UCSD-AML1 (cell line): ENCODE measurements around the gene SASH1.

Experiments
- DNase-seq: peaks from one replicate; lab custom pipeline; 2025; ENCODE audit not compliant: unreplicated experiment; lab: John Stamatoyannopoulos, UW

The SASH1 gene

DNA sequence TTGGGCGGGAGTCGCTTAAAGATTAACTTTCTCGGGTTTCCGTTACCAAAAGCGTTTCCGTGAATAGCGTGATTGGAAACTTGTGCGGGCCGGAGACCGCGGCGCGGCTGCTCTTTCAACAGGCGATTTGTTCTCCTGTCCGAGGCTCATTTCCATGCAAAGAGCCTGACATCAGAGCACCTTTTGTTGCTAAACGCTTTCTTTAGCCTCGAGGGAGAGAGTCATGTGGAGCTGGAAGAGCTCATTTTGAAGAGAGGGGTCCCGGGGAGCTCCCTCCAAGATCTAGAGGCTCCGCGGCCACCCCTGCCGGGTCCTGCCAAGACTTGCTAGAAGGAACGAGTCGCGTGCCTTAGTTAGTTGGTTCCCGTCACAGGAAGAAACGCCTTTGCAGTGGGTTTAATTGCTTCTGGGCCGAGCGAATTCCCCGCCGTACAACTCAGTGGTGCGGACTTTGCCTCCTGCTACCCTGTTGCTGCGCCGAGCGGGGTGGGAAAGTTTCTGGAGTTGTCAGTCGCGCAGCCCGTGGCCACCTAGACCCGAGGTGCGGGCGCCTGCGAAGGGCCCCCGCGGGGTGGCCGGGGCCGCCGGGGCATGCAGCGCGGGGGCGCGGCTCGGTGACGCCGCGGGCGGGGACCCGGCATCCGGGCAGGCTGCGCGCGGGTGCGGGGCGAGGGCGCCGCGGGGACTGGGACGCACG, at the start of gene SASH1:
Gene SASH1 (plus strand): TSS at position 489 of the 697 bp plus-strand sequence. CDS start 230 bp downstream, outside the sequence.
- DNase-seq: peak; percentile 21

DNA sequence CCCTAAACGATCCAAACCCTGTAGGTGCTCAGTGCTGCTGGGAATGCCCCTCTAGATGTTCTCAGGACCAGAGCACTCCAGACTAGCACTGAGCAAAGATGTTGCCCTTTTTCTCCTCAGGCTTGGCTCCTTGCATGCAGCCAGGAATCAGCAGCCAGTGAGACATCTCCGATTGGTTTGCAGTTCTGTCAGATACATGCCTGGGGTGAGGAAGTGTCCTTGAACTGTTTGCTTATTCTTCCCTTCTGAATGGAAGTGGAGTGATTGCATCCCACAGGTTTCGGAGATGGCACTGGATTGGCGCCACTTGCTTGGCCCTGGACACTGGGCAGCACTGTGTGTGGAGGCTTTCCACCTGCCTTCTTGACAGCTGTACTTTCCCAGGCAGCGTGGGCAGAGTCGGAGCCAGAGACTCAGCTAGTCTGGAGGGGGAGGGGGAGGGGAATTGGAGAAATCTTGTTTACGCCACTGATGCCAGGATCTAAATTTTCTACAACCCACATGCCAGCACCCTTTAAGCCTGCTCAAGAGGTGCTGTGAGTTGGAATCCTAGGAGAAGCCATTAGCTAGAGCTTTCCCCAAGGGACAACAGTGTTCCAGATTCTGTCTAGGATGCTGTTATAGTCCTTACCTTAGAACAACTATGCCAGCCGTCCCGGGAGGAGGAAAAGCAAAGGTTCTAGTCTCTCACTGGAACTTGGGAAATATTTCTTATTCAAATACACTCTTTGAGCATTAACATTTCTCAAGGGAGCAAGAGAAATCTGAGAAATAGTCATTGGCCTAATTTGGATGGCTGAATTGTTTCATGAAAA, 49.2 kb upstream of the SASH1 start:
- no peak for DNase-seq

DNA sequence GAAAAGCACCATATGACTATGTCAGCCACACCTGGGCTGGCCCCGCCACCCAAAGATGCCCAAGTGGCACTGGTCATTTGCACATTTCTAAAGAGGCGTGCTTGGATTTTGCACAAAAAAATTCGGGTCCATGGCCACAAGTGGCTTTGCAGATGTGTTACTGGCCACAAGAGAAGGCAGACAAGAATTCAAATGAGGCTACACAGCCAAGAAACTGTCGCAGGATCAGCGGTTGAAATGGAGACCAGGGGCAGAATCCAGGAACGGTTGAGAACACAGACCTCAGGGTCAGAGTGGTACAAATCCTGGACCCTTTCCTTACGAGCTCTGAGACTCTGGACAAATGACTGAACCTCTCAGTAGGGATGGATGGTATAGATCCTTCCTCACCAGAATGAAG, 48.6 kb upstream of the SASH1 start:
- no peak for DNase-seq

DNA sequence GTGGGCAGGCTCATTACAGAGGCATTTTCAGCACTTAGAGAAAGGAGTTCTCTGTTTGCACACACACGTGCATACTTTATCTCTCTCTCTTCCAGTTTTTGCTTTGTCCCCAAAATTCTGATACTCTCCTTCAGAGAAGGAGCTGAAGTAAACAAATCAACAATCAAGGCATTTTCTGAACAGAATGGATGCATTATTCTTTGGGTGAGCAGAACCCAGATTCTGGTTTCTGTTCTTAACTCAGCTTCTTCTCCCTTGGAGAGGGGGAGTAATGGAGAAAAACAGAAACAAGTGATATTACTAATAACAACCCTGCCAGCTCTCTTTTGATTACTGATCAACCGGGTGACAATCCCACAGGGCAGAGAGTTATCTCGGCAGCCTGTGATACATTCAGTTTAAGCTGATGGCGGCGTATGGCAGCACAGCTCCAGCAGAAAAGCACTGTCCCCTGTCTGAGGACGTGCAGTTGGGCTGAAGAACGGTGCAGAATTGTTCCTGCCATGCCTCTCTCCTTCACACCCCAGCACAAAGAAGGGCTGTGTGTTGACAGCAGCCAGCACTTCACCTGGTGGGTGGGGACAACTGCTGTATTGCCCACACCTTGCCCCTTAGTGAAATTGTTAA, 47.3 kb upstream of the SASH1 start:
- DNase-seq: no peak

DNA sequence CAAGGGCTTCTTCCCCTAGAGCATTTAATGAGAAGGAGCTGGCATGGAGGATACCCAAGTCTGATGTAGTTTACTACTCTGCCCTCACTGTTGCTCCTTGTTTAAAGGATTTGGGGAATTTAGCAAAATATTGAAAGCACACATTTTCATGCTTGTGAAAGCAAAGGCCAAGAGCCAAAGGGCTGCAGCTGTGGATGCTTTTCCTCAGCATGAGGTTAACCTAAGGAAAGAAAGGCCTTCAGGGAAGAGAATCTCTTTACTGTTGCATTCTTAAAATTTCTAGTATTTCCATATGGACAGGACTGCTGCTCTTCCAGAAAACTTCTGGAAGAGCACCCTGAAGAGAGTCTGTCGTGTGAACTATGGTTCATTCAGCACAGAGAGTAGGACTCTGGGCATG, 45.9 kb upstream of the SASH1 start:
- no peak for DNase-seq

DNA sequence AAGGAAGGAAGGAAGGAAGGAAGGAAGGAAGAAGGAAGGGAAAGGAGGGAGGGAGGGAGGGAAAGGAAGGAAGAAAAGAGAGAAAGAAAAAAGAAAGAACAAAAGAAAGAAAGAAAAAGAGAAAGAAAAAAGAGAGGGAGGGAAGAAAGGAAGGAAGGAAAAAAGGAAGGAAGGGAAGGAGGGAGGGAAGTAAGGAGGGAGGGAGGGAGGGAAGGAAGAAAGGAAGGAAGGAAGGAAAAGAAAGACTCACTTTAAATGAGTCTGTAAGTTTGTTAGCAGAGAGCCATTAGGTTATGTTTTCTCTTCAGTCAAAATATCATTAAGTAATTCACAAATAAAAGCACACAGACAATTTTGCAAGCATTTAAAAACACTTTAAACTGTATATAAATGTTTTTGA, 44.0 kb upstream of the SASH1 start:
- no peak for DNase-seq

DNA sequence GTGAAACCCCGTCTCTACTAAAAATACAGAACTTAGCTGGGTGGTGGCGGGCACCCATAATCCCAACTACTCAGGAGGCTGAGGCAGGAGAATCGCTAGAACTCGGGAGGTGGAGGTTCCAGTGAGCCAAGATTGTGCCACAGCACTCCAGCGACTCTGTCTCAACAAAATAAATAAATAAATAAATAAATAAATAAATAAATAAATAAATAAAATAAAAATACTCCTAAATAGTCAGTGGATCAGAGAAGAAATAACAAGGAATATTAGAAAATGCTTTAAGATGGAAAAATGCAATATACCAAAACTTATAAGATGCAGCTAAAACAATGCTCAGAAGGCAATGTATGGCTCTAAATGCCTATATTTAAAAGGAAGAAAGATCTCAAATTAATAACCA, 39.0 kb upstream of the SASH1 start:
- DNase-seq: no peak

DNA sequence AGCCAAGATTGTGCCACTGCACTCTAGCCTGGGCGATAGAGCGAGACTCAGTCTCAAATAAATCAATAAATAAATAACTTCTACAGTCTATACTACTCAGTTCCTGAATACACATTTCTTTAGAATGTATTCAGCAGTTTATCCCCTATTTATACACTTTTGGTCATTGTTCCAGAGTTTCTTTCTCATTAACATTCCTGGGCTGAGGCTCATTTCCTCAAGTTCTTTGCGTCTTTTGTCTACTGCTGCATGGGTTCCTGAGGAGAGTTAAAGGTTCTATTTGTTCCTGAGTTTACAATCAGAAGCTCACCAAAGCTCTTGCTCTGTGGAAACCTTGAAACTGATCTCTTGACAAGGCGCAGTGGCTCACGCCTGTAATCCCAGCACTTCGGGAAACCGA, 37.7 kb upstream of the SASH1 start:
- no peak for DNase-seq

DNA sequence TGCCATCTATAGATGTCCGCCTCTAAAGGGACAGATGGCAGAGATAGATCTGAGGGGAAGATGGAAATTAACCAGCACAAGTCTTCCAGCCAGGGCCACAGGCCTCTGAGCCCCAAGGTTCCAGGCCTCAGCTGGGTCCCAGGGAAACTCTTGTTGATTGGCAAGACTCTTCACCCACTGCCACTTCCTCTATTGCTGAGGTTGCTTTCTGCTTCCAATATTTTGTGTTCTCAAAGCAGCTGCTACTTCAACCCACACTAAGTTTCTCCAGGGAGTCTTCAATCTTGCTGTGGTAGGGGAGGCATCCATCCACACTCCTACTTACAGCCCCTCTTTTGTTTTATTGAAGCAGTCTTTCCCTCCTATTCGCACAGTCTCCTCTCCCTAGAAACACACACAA, 36.4 kb upstream of the SASH1 start:
- no peak for DNase-seq

DNA sequence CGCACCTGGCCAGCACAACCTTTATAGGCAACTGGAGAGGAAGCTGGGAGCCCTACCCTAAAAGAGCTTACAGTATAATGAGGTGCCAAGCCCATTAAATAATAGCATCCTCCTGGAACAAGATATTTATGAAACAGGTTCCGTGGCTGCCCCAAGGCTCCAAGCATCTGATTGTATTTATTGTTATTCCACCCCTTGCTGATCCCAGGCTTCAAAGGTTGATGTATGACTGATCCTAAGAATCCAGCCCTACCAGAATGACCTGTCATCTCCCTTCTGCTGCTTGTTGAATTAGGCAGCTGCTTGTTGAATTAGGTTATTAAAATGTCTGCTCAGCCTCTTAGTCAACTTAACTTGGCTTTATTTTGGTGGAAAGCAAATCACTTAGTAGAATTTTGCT, 35.2 kb upstream of the SASH1 start:
- DNase-seq: no peak

DNA sequence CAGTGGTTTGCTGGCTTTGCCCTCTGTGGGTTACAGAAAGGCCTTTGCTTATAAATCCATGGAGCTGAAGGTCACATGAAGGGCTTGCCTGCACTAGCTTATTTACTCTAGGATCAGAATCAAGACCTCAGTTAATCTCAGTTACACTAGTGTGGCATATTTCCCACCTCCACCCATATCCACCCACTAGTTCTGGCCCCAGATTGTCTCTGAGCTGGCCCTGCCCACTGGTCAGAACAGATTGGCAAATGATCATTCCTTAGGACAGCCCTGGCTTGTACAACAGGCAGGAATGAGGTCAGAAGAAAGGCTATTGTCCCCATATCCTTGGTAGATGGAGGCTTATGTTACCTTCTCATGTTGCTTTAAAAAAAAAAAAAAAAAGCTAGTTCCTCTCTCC, 33.3 kb upstream of the SASH1 start:
- DNase-seq: no peak

DNA sequence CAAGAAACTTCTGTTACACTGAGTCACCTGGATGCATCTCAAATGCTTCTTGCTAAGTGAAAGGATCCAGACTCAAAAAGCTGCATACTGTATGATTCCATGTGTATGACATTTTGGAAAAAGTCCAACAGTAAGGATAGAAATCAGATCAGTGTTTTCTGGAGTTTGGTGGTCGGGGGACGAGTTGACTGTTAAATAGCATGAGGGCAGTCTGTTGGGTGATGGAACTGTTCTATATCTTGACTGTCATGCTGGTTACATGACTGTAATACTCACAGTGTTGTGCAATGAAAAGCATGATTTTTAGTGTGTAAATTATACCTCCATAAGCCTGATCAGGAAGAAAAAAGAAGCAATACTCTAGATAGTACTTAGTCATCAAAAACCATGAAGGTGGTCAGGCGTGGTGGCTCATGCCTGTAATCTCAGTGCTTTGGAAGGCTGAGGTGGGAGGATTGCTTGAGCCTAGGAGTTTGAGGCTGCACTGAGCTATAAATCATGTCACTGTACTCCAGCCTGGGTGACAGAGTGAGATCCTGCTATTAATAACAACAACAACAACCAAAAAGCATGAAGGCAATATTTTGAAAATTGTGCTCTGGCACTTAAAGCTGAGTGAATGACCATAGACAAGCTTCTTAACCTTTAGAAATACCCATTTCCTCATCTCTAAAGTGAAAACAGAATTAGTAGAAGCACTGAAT, 30.5 kb upstream of the SASH1 start:
- no peak for DNase-seq

DNA sequence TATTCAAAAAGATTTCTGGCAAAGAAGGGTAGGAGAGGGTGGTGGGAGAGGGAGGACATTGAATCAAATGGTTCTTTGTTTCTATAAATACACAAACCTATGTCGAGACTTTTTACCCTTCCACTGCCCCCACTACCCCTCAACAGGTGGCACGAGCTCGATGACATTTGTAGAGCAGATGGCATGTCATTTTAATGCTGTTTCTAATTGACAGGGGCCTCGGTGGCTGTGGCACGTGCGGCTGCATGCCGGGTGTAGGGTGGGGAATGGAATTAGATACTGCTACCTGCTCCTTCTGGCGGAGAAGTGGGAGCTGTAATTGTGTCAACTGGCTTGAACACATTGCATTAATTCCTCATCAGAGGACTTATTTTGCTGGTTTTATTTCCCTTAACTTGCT, 29.1 kb upstream of the SASH1 start:
- DNase-seq: no peak

DNA sequence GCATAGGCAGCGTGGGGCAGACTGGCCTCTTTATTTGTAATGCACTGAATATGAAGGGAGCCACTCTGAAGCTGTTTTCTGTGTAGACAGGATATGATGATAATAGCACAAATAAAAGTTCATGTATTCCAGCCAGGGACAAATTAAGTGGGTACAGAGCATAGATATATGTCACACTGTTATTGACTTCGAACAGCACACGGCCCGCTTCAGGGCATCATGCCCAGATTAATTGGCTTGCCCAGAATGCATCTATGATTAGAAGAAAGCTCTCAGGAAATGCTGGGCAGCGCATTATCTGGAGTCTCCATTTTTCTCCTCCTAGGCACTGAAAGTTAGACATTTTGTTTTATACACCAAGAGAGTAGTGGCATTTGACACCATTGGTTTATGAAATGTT, 26.3 kb upstream of the SASH1 start:
- no peak for DNase-seq

DNA sequence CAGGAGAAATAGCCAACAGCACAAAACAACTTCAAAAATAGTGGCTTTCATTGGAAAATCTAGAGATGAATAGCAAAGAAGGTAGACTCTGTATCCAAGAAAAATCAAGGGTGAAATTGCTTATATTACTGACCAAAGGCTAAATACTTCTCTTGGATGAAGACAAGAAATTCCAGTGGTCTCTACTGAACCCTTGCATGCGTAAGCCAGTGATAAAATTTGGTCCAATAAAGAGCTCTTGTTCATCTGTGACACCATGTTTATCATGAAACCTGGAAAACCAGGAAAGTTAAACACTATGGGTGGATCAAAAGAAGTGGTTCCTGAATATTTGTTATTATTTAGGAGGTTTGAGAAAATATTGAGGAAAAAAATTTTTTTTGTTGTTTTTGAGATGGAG, 25.6 kb upstream of the SASH1 start:
- no peak for DNase-seq

DNA sequence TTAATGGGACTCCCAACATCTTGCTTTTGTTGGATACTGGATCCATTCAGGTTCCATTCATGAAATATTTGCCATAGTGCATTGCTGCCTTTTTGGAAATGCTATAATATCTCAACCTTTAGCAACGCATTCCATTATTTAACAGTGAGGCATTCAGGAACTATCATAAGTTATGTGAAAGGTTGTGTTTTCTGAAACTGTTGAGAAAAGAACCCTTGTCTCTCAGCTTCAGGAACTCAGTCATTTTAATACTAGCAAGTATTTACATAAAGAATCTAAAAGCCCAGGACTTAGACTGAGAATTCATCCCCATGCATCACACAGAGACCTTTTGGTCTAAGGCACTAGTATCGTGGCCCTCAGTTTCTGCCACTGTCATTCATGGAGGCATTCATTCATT, 24.9 kb upstream of the SASH1 start:
- DNase-seq: no peak

DNA sequence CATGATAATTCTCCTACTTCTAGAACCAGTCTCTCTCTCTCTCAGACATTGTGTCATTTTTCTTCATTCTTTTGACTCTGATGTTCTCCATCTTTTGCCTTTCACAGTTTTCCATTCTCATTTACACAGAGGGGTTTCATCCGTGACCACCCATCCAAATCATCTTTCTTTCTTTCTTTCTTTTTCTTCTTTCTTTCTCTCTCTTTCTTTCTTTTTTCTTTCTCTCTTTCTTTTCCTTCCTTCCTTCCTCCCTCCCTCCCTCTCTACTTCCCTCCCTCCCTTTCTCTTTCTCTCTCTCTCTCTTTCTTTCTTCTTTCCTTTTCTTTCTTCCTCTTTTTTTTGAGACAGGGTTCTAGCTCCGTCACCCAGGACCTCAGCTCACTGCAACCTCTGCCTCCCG, 19.9 kb upstream of the SASH1 start:
- no peak for DNase-seq

DNA sequence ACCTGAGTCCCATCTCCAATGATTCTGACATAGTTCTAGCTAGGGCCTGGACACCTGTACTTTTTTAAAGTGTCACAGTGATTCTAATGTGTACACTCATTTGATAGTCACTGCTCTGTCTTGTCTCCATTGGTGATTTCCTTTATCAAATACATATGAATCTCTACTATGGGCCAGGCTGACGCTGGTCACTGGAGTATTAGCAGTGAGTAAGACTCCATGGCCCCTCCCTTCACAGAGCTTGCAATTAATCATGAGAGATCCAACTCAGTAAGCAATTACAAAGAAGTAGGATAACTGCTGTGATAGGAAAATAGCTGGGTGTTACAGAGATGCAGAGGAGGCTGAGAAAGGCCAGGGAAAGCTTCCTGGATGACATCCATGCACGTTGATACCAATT, 19.3 kb upstream of the SASH1 start:
- no peak for DNase-seq

DNA sequence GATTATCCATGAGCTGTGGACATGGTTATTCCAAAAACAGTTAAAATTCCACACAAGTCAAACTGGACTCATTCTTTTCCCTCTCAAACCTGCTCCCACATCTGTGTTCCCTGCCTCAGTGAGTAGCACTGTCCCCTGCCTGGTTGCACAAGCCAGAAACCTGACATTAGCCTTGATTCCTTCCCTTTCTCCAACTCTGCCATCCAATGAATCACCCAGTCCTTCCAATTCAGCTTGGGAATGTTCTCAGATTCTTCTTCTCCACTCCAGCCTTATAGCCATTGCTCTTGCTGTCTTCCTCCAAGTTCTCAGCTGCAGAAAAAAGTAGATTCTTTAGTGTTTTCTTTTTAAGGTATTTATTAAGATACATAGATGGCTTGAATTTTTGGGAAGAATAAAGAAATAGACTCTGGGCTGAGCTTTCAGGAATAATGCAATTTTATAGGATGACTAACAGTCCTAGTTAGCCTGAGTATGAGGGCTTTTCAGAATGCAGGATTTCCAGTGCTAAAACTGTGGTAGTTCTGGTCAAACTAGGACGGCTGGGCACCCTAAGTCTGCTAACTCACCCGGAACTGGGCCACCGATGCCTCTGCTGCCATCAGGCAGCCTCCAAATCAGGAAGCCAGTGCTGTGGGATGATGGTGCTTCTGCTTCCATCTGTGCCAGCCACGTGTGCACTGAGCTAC, 18.2 kb upstream of the SASH1 start:
- DNase-seq: peak; percentile 20

DNA sequence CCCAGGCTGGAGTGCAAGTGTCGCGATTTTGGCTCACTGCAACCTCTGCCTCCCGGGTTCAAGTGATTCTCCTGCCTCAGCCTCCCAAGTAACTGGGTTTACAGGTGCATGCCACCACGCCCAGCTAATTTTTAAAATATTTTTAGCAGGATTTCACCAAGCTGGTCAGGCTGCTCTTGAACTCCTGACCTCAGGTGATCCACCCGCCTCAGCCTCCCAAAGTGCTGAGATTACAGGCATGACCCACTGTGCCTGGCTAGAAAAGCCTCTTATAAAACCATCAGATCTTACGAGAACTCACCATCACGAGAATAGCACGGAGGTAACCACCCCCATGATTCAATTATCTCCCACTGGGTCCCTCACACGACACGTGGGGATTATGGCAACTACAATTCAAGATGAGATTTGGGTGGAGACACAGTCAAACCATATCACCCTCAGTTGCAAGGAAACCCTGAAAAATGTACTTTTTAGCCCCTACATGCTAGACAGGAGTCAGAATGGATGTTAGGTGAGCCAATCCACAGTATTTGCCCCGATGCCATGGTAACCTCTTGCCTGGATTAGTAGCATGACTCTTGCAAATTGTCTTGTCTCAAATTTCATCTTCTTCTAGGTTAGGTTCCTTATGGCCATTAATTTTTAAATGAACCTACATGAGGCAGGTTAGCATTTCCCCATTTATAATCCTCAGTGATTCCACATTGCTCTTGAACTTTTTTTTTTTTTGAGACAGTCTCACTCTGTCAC, 17.1 kb upstream of the SASH1 start:
- DNase-seq: no peak
